ENCODE measurements around the gene MPC1L.

Gene MPC1L

DNA sequence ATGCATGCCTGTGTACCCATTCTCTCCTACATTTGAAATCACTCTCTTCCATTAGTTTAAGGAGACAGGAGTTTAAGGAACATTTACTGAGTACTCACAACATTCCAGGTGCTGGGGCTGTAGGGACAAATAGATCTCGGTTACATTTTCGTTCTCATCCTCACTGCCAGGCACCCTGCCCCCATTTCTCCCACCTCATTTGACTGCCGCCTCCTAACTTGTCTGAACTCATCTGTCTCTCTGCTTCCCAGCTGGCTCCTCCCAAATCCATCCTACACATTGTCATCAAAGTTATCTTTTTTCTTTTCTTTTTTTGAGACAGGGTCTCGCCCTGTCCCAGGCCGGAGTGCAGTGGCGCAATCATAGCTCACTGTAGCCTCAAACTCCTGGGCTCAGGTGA, 19.8 kb upstream of the MPC1L start:
- no peak overlapping the region for H3K27ac ChIP-seq (ENCODE audit: insufficient read depth in 1 of 2, low read depth in 1 of 2, low read length in 2 of 2, poor library complexity in 1 of 2, severe bottlenecking in 2 of 2)
- H3K9me3 ChIP-seq (ENCODE audit: control extremely low read depth in 1 of 5, control insufficient read depth in 4 of 5, insufficient read depth in 2 of 5, low read depth in 1 of 5, low read length in 4 of 5), result no peaks in the 10 kb centered on the region
- H3K4me3 ChIP-seq (ENCODE audit: control insufficient read depth in 1 of 7, extremely low read depth in 1 of 7, insufficient read depth in 4 of 7, low read depth in 2 of 7, low read length in 6 of 7), result no peak overlapping the region
- H3K4me1 ChIP-seq (ENCODE audit: control extremely low read depth in 1 of 4, control insufficient read depth in 4 of 4, insufficient read depth in 4 of 4, low read length in 3 of 4), result no peaks in the 10 kb centered on the region
- ChIA-PET CTCF (interaction anchor here (0.7 to 1.2 kb wide), 2 partner anchors 9 to 59 kb away, joined by 3 read pairs; no protein-coding TSS in a partner anchor), POLR2A (interaction anchor here (0.6 kb wide), 1 partner anchor 31 kb away, joined by 3 read pairs; no protein-coding TSS in a partner anchor)
- peaks cover 0 to 20% (median 0%) of the 10 kb centered on the region in 5 experiments for H3K27me3 ChIP-seq (replicated peaks in 2 of 5; ENCODE audit: control insufficient read depth in 4 of 5, insufficient read depth in 5 of 5, low read length in 4 of 5)
- 88% methylated on average over 6 of the region's 6 CpGs for WGBS (ENCODE audit: insufficient coverage)
- H3K36me3 ChIP-seq (ENCODE audit: control insufficient read depth in 4 of 4, insufficient read depth in 4 of 4, low read length in 3 of 4), result peaks cover 4 to 28% (median 16%) of the 10 kb centered on the region in 4 experiments
- no peak for DNase-seq

DNA sequence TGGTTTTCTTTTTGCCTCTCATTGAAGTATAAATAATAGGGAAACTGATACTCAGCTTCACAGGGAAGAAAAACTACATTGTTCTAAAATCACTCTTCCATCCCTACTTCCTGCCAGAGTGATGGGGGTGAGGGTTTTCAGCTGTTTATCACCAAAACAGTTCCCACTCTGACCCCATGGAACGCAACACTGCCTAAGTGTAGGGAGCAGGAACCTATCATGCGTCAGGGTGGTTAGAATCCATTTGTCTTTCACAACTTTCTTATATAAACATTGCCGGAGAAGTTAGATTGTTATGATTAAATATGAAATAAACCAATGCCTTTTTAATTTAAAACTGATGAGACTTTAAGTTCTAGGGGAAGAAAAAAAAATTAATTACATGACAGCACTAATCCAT, 15.8 kb upstream of the MPC1L start:
- Histone ChIP-seq H3K36me3 (ENCODE audit: control insufficient read depth in 4 of 4, insufficient read depth in 4 of 4, low read length in 3 of 4) (peaks cover 0 to 6% (median 1%) of the 10 kb centered on the region in 4 experiments), H3K4me3 (ENCODE audit: control insufficient read depth in 1 of 7, extremely low read depth in 1 of 7, insufficient read depth in 4 of 7, low read depth in 2 of 7, low read length in 6 of 7) (no peak overlapping the region), H3K4me1 (ENCODE audit: control extremely low read depth in 1 of 4, control insufficient read depth in 4 of 4, insufficient read depth in 4 of 4, low read length in 3 of 4) (no peaks in the 10 kb centered on the region), H3K9me3 (ENCODE audit: control extremely low read depth in 1 of 5, control insufficient read depth in 4 of 5, insufficient read depth in 2 of 5, low read depth in 1 of 5, low read length in 4 of 5) (no peaks in the 10 kb centered on the region), H3K27me3 (replicated peaks in 2 of 5; ENCODE audit: control insufficient read depth in 4 of 5, insufficient read depth in 5 of 5, low read length in 4 of 5) (peaks cover 0 to 21% (median 0%) of the 10 kb centered on the region in 5 experiments), H3K27ac (ENCODE audit: insufficient read depth in 1 of 2, low read depth in 1 of 2, low read length in 2 of 2, poor library complexity in 1 of 2, severe bottlenecking in 2 of 2) (no peak overlapping the region)
- WGBS (ENCODE audit: insufficient coverage), result no CpG with 5 or more reads among the region's 3 CpGs
- DNase-seq, result no peak
- POLR2A ChIA-PET, result no interaction called here
- CTCF ChIA-PET, result no interaction called here

DNA sequence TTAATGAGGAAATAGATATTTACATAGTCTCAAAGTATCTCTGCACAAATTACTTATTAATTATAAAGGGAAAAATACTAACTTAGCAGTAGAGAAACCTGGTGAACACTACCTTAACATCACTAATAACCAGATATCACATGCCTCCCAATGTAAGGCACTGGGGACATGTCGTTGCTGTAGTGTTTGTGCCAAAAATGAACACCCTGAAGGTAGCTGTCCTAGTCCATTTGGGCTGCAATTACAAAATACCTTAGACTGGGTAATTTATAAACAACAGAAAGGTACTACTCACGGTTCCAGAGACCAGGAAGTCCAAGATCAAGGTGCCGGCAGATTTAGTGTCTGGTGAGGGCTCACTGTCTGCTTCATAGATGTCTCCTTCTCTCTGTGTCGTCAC, 10.7 kb upstream of the MPC1L start:
- CTCF ChIA-PET, result no interaction called here

DNA sequence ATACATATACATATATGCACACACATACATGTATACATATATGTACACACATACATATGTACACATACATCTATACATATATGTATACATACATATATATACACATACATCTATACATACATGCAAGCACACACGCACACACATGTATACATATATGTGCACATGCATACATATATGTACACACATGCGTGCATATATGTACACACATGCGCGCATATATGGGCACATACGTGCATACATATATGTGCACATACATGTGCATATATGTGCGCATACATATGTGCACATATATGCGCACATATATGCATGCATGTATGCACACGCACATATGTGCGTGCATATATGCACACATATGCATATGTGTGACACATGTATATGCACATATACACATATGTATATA, 7.3 kb upstream of the MPC1L start:
- Histone ChIP-seq H3K4me3 (ENCODE audit: control insufficient read depth in 1 of 7, extremely low read depth in 1 of 7, insufficient read depth in 4 of 7, low read depth in 2 of 7, low read length in 6 of 7) (no peak overlapping the region), H3K27me3 (replicated peaks in 2 of 5; ENCODE audit: control insufficient read depth in 4 of 5, insufficient read depth in 5 of 5, low read length in 4 of 5) (peaks cover 0 to 10% (median 0%) of the 10 kb centered on the region in 5 experiments), H3K9me3 (ENCODE audit: control extremely low read depth in 1 of 5, control insufficient read depth in 4 of 5, insufficient read depth in 2 of 5, low read depth in 1 of 5, low read length in 4 of 5) (no peaks in the 10 kb centered on the region), H3K4me1 (ENCODE audit: control extremely low read depth in 1 of 4, control insufficient read depth in 4 of 4, insufficient read depth in 4 of 4, low read length in 3 of 4) (no peaks in the 10 kb centered on the region), H3K27ac (ENCODE audit: insufficient read depth in 1 of 2, low read depth in 1 of 2, low read length in 2 of 2, poor library complexity in 1 of 2, severe bottlenecking in 2 of 2) (no peak overlapping the region), H3K36me3 (ENCODE audit: control insufficient read depth in 4 of 4, insufficient read depth in 4 of 4, low read length in 3 of 4) (no peaks in the 10 kb centered on the region)
- DNase-seq, result no peak
- 80% methylated on average over 5 of the region's 9 CpGs for WGBS (ENCODE audit: insufficient coverage)
- ChIA-PET POLR2A (no interaction called here), CTCF (no interaction called here)

More for the DNA sequence above, 10.7 kb upstream of the MPC1L start:
- no peak overlapping the region for H3K4me3 ChIP-seq (ENCODE audit: control insufficient read depth in 1 of 7, extremely low read depth in 1 of 7, insufficient read depth in 4 of 7, low read depth in 2 of 7, low read length in 6 of 7)
- no peaks in the 10 kb centered on the region for H3K36me3 ChIP-seq (ENCODE audit: control insufficient read depth in 4 of 4, insufficient read depth in 4 of 4, low read length in 3 of 4)
- no peaks in the 10 kb centered on the region for H3K9me3 ChIP-seq (ENCODE audit: control extremely low read depth in 1 of 5, control insufficient read depth in 4 of 5, insufficient read depth in 2 of 5, low read depth in 1 of 5, low read length in 4 of 5)
- WGBS (ENCODE audit: insufficient coverage), result 56% methylated on average over 4 of the region's 4 CpGs
- H3K27me3 ChIP-seq (replicated peaks in 2 of 5; ENCODE audit: control insufficient read depth in 4 of 5, insufficient read depth in 5 of 5, low read length in 4 of 5), result peaks cover 0 to 9% (median 0%) of the 10 kb centered on the region in 5 experiments
- POLR2A ChIA-PET, result no interaction called here
- DNase-seq, result no peak
- no peak overlapping the region for H3K27ac ChIP-seq (ENCODE audit: insufficient read depth in 1 of 2, low read depth in 1 of 2, low read length in 2 of 2, poor library complexity in 1 of 2, severe bottlenecking in 2 of 2)
- no peaks in the 10 kb centered on the region for H3K4me1 ChIP-seq (ENCODE audit: control extremely low read depth in 1 of 4, control insufficient read depth in 4 of 4, insufficient read depth in 4 of 4, low read length in 3 of 4)

DNA sequence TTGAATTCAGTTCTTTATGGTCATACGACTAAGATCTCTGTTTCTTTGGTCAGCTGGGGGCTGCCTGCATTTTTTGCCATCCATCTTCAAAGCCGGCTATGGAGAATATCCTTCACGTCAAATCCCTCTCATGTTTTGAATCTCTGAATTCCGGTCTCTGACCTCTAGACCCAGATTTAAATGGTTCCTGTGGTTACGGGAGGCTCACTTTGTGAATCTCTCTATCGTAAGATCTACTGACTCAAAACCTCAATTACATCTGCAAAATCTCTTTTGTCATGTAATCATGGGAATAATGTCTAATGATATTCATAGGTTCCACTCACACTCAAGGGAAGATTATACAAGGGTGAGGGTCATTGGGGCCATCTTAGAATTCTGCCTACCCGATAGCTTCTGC, 5.7 kb upstream of the MPC1L start:
- DNase-seq, result no peak
- ChIA-PET POLR2A (no interaction called here), CTCF (interaction anchor here (1.4 kb wide), 1 partner anchor 22 kb away, joined by 3 read pairs; no protein-coding TSS in a partner anchor)
- WGBS (ENCODE audit: insufficient coverage), result 98% methylated on average over 5 of the region's 7 CpGs
- H3K4me3 ChIP-seq (ENCODE audit: control insufficient read depth in 1 of 7, extremely low read depth in 1 of 7, insufficient read depth in 4 of 7, low read depth in 2 of 7, low read length in 6 of 7), result no peak overlapping the region
- no peaks in the 10 kb centered on the region for H3K4me1 ChIP-seq (ENCODE audit: control extremely low read depth in 1 of 4, control insufficient read depth in 4 of 4, insufficient read depth in 4 of 4, low read length in 3 of 4)
- H3K27me3 ChIP-seq (replicated peaks in 2 of 5; ENCODE audit: control insufficient read depth in 4 of 5, insufficient read depth in 5 of 5, low read length in 4 of 5), result peaks cover 0 to 8% (median 0%) of the 10 kb centered on the region in 5 experiments
- no peak overlapping the region for H3K27ac ChIP-seq (ENCODE audit: insufficient read depth in 1 of 2, low read depth in 1 of 2, low read length in 2 of 2, poor library complexity in 1 of 2, severe bottlenecking in 2 of 2)
- no peaks in the 10 kb centered on the region for H3K9me3 ChIP-seq (ENCODE audit: control extremely low read depth in 1 of 5, control insufficient read depth in 4 of 5, insufficient read depth in 2 of 5, low read depth in 1 of 5, low read length in 4 of 5)
- H3K36me3 ChIP-seq (ENCODE audit: control insufficient read depth in 4 of 4, insufficient read depth in 4 of 4, low read length in 3 of 4), result no peaks in the 10 kb centered on the region

DNA sequence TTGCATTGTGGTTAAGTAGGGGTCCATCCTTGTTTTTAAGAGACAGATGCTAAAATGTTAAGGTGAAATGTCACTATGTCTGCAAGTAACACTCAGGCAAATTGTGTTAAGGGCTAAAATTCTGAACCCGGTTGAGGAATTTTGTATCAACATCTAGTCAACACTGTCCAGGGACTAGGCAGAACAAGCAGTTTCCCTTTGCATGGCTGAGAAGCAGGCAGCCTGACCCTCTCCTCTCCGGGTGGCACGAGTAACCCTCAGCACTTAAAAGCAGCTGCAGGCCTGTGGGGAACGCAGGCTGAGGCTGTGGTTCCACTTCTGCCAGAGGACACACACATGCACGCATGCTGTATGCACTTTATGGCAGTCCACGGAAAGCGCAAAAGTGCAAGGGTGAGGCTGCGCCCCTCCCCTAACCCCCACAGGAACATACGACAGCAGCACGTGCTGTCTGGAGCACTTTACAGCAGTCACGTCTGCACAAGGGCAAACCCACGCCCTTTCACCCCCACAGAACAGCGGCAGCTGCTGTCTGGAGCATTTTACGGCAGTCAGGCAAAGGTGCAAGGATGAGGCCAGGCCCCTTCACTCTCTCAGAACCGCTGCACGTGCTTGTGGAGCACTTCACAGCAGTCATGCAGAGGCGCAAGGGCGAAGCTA, 619 bp upstream of the MPC1L start:
- CTCF ChIA-PET, result interaction anchor here (1.5 kb wide), 1 partner anchor 10 kb away, joined by 3 read pairs; no protein-coding TSS in a partner anchor
- DNase-seq, result no peak
- whole genome bisulfite sequencing (ENCODE audit: insufficient coverage), result 88% methylated on average over 14 of the region's 18 CpGs

DNA sequence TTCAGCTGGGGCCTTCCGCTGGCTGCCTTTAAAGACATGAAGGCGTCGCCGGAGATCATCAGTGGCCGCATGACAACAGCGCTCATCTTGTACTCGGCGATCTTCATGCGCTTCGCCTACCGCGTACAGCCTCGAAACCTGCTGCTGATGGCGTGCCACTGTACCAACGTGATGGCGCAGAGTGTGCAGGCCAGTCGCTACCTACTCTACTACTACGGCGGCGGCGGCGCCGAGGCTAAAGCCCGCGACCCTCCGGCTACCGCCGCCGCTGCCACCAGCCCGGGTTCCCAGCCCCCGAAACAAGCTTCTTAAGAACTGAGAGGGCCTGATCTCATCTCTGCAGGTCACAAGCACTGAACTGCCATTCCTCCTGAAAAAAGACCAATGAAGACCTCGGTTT, 437 bp downstream of the MPC1L start:
- H3K27ac ChIP-seq (ENCODE audit: insufficient read depth in 1 of 2, low read depth in 1 of 2, low read length in 2 of 2, poor library complexity in 1 of 2, severe bottlenecking in 2 of 2), result no peak overlapping the region
- no peak overlapping the region for H3K4me3 ChIP-seq (ENCODE audit: control insufficient read depth in 1 of 7, extremely low read depth in 1 of 7, insufficient read depth in 4 of 7, low read depth in 2 of 7, low read length in 6 of 7)
- CTCF ChIA-PET, result no interaction called here
- no peaks in the 10 kb centered on the region for H3K4me1 ChIP-seq (ENCODE audit: control extremely low read depth in 1 of 4, control insufficient read depth in 4 of 4, insufficient read depth in 4 of 4, low read length in 3 of 4)
- DNase-seq, result no peak
- WGBS (ENCODE audit: insufficient coverage), result 87% methylated on average over 32 of the region's 32 CpGs
- POLR2A ChIA-PET, result interaction anchor here (0.6 kb wide), 1 partner anchor 43 kb away, joined by 3 read pairs; the partner anchor contains the start of gene ATP6AP2
- peaks cover 0 to 11% (median 0%) of the 10 kb centered on the region in 5 experiments for H3K9me3 ChIP-seq (ENCODE audit: control extremely low read depth in 1 of 5, control insufficient read depth in 4 of 5, insufficient read depth in 2 of 5, low read depth in 1 of 5, low read length in 4 of 5)
- H3K36me3 ChIP-seq (ENCODE audit: control insufficient read depth in 4 of 4, insufficient read depth in 4 of 4, low read length in 3 of 4), result peaks cover 2 to 14% (median 8%) of the 10 kb centered on the region in 4 experiments
- H3K27me3 ChIP-seq (replicated peaks in 2 of 5; ENCODE audit: control insufficient read depth in 4 of 5, insufficient read depth in 5 of 5, low read length in 4 of 5), result peaks cover 0 to 29% (median 0%) of the 10 kb centered on the region in 5 experiments

More for the DNA sequence above, 619 bp upstream of the MPC1L start:
- POLR2A ChIA-PET, result no interaction called here
- Histone ChIP-seq H3K36me3 (ENCODE audit: control insufficient read depth in 4 of 4, insufficient read depth in 4 of 4, low read length in 3 of 4) (peaks cover 0 to 8% (median 3%) of the 10 kb centered on the region in 4 experiments), H3K27me3 (replicated peaks in 2 of 5; ENCODE audit: control insufficient read depth in 4 of 5, insufficient read depth in 5 of 5, low read length in 4 of 5) (peaks cover 0 to 32% (median 0%) of the 10 kb centered on the region in 5 experiments), H3K4me3 (ENCODE audit: control insufficient read depth in 1 of 7, extremely low read depth in 1 of 7, insufficient read depth in 4 of 7, low read depth in 2 of 7, low read length in 6 of 7) (no peak overlapping the region), H3K9me3 (ENCODE audit: control extremely low read depth in 1 of 5, control insufficient read depth in 4 of 5, insufficient read depth in 2 of 5, low read depth in 1 of 5, low read length in 4 of 5) (peaks cover 0 to 11% (median 0%) of the 10 kb centered on the region in 5 experiments), H3K4me1 (ENCODE audit: control extremely low read depth in 1 of 4, control insufficient read depth in 4 of 4, insufficient read depth in 4 of 4, low read length in 3 of 4) (no peaks in the 10 kb centered on the region), H3K27ac (ENCODE audit: insufficient read depth in 1 of 2, low read depth in 1 of 2, low read length in 2 of 2, poor library complexity in 1 of 2, severe bottlenecking in 2 of 2) (no peak overlapping the region)

Data from common myeloid progenitor, CD34-positive (primary cell).